Hepatocyte (in vitro differentiated cells): ENCODE data around the gene B3GNT9.

ENCODE experiments used
- EZH2 ChIP-seq: fragments of 200-600 bp; sonication (generic); IDR thresholded peaks from 2 replicates; pipeline ENCODE4 v1.6.1; 2016; ENCODE audit warnings: antibody characterized with exemption, mild to moderate bottlenecking, borderline replicate concordance
- TF ChIP-seq, protein P1 (sequence below): fragments of 200-600 bp; sonication (generic); IDR thresholded peaks from 2 replicates; pipeline ENCODE4 v1.5.1; 2016; ENCODE audit warnings: antibody characterized with exemption, mild to moderate bottlenecking; ENCODE audit not compliant: poor library complexity

DNA sequence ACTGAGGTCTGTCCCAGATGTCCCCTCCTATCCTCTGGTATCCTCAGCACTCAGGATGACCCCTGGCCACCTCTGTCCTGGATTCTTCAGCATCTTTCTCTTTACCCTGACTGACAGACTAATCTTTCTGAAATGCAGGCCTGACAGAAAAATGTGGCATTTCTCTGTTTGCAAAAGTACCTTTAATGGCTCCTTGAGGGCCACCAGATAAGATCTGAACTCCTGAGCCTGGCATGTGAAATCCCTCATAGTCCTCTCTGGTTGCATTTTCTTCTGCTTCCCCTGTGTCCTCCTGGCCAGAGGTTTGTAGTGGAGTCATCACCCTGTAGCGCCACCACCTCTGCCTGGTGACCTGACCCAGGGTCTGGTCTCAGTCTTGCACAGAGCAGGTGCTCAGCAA is 46.1 kb upstream of the B3GNT9 start:
- TF ChIP-seq, protein P1, sequence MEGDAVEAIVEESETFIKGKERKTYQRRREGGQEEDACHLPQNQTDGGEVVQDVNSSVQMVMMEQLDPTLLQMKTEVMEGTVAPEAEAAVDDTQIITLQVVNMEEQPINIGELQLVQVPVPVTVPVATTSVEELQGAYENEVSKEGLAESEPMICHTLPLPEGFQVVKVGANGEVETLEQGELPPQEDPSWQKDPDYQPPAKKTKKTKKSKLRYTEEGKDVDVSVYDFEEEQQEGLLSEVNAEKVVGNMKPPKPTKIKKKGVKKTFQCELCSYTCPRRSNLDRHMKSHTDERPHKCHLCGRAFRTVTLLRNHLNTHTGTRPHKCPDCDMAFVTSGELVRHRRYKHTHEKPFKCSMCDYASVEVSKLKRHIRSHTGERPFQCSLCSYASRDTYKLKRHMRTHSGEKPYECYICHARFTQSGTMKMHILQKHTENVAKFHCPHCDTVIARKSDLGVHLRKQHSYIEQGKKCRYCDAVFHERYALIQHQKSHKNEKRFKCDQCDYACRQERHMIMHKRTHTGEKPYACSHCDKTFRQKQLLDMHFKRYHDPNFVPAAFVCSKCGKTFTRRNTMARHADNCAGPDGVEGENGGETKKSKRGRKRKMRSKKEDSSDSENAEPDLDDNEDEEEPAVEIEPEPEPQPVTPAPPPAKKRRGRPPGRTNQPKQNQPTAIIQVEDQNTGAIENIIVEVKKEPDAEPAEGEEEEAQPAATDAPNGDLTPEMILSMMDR = no peak
- no peak for TF ChIP-seq EZH2
